ENCODE measurements around the gene DTNB. TPM values are rescaled to one million over a fixed set of nuclear protein-coding genes. Genes with fewer than 3 reads are reported as not detected.
A peak's percentile ranks its signal among the peaks of the same experiment; 100 is the strongest.
"Not testable (repeated sequence)": the region's sequence is repeated elsewhere in the genome, so short reads cannot be mapped to it uniquely, and the experiment has no call there.

The DTNB gene
- polyA plus RNA-seq, 5 donors = 25.2 to 29.9 (median 28.2) TPM

DNA sequence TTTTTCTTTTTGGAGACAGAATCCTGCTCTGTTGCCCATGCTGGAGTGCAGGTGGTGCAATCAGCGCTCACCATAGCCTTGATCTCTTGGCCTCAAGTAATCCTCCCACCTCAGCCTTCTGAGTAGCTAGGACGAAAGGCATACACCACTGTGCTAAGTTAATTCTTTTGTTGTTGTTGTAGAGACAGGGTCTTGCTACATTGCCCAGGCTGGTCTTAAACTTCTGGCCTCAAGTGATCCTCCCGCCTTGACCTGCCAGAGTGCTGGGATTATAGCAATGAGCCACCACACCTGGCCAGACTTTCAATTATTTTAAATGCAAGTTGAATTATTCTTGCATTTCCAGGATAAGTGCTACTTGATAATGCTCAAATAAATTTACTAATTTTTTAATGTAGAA, 126.5 kb downstream of the DTNB start:
- DNase-seq = no peak

DNA sequence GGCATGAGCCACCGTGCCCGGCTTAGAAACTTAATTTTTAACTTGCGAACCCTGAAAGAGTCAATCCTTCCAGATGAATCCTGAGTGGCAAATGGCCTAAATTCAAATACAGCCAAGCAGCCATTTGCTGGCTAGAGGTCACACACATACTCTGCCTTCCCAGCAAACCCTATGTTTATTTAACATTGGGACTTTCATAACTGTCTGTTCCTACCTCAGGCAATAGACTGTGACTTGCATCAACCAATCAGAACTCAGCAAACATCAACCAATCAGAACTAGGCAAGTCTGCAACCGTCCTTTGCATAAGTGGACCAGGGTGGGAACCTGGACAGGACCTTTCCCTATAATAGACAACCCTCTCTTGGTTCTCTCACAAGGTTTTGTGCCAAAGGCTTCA, 127.5 kb downstream of the DTNB start:
- DNase-seq = no peak

DNA sequence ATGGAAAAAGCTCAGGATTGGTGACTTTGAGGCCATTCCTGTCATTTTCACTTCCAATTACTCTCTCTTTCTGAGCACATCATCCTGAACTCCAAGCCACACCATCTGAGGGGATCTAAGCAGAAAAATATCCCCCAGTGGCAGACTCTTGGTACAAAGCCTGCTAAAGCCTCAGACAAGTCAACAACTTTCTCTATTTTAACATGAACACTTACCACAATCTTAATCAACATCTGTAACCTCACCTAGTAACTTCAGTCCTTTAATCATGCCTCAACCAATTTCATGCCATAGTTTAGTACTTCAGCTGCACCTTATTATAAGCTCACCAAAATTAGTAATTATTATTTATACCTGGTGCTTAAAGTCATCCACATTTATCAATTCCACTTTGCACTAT, 128.9 kb downstream of the DTNB start:
- DNase-seq = no peak

DNA sequence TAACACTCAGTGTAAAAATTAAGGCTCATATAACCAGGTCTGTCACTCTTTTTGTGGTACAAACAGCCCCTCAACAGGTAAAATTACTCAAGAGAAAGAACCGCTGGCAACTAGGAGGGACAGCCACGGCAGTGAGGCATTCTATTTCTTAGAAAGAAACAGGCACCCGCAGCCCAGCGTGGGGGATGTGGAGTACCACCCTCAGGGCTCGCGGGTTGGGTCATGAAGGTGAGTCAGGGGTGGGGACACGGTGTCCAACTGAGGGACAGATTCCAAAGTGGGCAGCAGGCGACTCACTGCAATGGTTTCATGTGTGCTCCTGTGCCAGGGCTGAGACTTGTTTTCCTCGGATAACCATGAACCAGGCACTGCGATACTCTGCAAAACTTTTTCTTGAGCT, 129.4 kb downstream of the DTNB start:
- no peak for DNase-seq

DNA sequence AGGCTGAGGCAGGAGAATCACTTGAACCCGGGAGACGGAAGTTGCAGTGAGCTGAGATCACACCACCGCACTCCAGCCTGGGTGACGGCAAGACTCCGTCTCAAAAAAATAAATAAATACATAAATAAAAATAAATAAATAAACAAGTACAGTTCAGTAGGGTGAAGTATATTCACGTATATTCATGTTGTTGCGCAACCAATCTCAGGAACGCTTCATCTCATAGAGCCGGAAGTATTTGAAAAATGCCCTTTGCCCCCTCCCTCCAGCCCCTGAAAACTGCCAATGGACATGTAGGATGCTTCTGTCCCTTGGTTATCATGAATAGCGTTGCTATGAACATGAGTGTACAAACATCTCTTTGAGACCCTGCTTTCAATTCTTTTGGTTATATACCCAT, 132.0 kb downstream of the DTNB start:
- DNase-seq = no peak

DNA sequence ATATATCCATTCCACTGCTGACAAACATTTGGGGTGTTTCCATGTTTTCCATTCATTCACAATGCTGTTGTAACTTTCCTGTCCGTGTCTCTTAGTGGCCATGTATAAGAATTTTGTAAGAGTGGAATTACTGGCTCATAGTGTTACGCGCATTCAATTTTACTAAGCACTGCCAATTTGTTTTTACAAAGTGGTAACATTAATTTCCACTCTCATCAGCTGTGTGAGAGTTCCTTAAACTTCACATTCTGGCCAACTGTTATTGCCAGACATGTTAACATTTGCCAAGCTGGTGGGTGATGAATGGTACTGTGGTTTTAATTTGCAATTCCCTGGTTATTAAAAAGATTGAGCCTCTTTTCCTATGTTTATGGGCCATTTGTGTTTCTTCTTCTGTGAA, 134.2 kb downstream of the DTNB start:
- DNase-seq = peak; percentile 35 to 41

DNA sequence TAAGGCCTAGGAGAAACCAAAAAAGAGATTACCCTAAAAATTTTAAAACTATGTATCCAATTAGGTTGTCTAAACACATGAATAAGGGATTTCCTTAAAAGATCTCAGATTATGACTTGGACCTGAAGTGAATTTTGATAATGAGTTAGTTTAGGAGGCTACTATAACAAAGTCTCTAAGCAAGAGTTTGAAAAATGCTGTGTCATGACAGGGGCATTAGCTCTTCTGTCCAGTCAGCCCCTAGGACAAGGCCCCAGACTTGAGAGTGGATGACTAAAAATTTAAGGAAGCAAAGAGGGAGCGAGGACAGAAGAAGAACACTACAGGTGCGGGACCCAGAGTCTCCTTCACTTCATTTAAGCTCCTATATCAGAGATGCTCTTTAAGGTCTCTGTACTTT, 135.9 kb downstream of the DTNB start:
- no peak for DNase-seq

- not testable (repeated sequence) for DNase-seq
Measured at GRCh38 chr2:25535411-25536289, 137.7 kb downstream of the DTNB start.

DNA sequence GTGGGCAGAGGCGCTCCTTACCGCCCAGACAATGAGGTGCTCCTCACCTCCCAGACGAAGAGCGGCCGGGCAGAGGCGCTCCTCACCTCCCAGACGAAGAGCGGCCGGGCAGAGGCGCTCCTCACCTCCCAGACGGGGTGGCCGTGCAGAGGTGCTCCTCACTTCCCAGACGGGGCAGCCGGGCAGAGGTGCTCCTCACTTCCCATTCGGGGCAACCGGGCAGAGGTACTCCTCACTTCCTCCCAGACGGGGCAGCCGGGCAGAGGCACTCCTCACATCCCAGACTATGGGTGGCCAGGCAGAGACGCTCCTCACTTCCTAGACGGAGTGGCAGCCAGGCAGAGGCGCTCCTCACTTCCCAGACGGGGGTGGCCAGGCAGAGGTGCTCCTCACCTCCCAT, 138.4 kb downstream of the DTNB start:
- not testable (repeated sequence) for DNase-seq

- DNase-seq = no peak
Measured at GRCh38 chr2:25534455-25534854, 138.9 kb downstream of the DTNB start.

DNA sequence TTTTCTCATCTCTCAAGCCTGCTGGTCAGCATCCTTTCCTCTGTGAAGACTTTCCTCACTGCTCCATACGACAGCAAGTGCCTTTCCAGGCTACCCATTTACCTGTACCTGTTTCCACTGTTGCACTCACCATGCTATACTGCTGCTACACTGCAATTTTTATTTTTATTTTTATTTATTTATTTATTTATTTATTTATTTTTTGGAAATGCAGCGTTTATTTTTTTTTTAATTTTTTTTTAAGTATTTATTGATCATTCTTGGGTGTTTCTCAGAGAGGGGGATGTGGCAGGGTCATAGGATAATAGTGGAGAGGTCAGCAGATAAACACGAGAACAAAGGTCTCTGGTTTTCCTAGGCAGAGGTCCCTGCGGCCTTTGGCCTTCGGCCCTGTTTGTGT, 139.6 kb downstream of the DTNB start:
- DNase-seq = not testable (repeated sequence)

DNA sequence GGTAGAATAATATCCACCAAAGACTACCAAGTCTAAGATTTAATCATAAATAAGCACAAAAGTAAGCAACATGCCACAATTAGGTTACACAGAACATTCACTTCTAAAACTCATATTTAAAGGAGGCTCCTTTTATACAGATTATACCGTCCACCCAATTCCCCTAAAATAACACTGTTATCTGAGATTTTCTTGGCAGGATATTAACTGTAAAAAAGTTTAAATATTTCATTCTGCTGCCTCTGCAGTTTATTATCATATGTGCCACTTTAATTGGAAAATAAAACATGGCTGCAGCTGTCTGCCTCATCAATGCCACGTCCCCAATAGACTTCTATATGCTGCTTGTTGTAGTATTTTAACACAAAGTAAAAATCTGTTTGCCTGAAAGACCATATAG, 140.9 kb downstream of the DTNB start:
- peak; percentile 10 to 20 for DNase-seq

DNA sequence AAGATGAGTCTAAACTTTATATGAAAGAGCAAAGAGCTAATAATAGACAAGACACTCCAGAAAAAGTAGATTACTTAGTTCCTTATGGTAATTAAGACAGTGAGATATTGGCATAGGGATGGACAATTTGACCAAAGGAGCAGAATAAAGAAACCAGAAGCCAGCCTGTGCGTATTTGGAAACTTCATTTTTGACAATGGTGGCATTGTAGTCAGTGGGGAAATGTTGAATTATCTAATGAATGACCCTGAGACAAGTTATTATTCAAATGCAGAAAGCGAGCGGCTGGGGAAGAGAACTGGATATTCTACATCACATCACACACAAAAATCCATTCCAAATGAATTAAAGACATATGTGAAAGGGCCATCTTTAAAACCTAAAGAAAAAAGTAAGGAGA, 144.3 kb downstream of the DTNB start:
- no peak for DNase-seq

GRCh38 chr2:25528173-25528572, 145.2 kb downstream of the DTNB start:
- no peak for DNase-seq

- DNase-seq = no peak
Measured at GRCh38 chr2:25524507-25524906, 148.9 kb downstream of the DTNB start.

- no peak for DNase-seq
Measured at GRCh38 chr2:25523060-25523459, 150.3 kb downstream of the DTNB start.

DNA sequence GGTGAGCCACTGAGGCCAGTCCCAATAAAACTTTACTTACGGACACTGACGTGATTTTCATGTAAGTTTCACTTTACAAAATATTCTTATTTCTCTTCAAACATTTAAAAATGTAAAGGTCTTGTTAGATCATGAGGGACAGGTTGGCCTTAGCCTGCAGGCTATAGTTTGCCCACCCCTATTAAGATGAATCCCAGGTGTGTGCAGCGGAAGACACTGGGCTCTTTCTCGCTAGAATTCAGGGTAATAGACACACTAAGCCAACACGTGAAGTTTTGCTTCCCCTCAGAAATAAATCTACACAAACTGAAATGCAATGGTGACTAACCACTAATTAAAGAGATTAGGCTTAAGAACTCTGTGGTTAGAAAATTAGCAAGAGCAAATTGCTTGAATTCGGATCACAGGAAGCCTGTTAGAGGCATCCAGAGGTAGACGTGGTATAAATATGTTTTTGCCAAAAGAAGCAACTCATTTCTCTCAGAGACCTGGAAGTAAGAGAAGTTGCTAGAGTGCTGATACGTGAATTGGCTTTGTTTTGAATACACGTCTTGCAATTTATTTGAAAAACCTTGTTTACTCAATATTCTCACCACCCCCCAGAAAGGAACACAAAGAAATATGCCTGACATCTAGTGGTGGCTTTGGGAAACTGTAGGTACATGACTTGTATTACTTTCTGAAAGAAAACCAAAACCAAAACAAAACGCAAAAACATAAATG, 151.6 kb downstream of the DTNB start:
- peak; percentile 58 to 77 for DNase-seq

DNA sequence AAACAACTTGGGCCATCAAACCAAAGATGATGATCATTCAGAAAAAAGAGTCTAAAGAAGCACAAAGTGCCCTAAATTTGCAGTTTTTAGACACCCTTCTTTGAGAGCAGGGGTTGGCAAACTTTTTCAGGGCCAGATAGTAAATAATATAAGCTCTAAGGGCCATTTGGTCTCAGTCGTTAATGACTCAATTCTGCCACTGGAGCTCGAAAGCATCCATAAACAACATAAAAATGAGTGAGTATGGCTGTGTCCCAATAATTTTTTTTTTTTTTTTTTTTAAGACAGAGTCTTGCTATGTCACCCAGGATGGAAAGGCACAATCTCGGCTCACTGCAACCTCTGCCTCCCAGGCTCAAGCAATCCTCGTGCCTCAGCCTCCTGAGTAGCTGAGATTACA, 152.3 kb downstream of the DTNB start:
- DNase-seq = no peak

GRCh38 chr2:25517701-25518100, 155.7 kb downstream of the DTNB start:
- no peak for DNase-seq

DNA sequence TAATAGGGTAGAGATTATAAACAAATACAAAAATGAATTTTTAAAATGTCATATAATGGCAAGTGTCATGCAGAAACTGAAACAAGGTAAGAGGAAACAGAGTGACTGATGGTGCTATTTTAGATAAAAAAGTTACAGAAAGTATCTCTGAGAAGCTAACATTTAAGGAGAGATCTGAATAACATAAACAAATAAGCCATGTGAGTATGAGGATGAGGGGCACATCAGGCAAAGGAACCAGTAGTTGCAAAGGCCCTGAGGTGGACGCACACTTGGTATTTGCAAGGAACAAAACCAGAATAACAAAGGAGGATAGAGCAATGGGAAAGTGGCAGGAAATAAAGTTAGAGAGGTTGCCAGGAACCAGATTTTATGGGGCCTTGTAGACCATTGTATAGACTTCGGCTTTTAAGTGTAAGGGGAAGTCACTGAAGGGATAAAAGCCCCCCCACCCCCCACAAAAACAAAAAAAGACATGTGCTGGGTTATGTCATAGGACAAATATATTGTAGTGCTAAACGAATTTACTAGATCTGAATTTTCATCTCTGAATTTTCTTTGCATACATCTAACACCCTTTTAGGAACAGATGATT, 159.2 kb downstream of the DTNB start:
- DNase-seq = no peak

- DNase-seq = no peak
Measured at GRCh38 chr2:25512707-25513106, 160.7 kb downstream of the DTNB start.

DNA sequence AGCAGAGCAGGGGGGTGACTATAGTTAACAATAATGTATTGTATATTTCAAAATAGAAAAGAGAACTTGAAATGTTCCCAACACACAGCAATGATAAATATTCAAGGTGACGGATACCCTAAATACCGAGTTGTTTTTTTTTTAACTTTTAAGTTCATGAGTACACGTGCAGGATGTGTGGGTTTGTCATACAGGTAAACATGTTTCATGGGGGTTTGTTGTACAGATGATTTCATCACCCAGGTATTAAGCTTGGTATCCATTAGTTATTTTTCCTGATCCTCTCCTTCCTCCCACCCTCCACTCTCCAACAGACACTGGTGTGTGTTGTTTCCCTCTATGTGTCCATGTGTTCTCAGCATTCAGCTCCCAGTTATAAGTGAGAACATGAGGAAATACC, 167.2 kb downstream of the DTNB start:
- no peak for DNase-seq

GRCh38 chr2:25505622-25506021, 167.8 kb downstream of the DTNB start:
- no peak for DNase-seq
